ENCODE data around the gene SFMBT2.

The SFMBT2 gene

DNA sequence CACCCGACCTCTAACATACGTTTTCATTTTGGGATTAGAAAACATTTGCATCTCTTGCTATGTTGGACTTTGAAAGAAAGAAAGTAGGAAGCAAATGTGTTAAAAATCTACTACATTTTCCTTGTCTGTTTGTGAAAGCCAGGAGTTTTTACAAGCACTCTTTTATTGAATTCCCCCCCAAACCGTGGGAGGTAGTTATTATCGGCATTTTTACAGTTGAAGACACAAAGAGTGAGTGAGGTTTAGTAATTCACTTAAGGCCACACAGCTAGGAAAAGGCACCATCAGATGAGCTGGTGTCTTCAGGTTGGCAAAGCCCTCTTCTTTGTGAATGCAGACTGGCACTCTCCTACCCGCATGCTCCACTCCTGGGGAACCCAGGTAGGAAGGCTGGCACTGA, 23.5 kb upstream of the SFMBT2 start:
- TF ChIP-seq, protein P1, sequence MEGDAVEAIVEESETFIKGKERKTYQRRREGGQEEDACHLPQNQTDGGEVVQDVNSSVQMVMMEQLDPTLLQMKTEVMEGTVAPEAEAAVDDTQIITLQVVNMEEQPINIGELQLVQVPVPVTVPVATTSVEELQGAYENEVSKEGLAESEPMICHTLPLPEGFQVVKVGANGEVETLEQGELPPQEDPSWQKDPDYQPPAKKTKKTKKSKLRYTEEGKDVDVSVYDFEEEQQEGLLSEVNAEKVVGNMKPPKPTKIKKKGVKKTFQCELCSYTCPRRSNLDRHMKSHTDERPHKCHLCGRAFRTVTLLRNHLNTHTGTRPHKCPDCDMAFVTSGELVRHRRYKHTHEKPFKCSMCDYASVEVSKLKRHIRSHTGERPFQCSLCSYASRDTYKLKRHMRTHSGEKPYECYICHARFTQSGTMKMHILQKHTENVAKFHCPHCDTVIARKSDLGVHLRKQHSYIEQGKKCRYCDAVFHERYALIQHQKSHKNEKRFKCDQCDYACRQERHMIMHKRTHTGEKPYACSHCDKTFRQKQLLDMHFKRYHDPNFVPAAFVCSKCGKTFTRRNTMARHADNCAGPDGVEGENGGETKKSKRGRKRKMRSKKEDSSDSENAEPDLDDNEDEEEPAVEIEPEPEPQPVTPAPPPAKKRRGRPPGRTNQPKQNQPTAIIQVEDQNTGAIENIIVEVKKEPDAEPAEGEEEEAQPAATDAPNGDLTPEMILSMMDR (conservative IDR thresholded peaks at IDR 0.05): no peak
- H3K27ac ChIP-seq: peak overlapping the region; percentile 72; the same call in 1 of the 2 replicates

DNA sequence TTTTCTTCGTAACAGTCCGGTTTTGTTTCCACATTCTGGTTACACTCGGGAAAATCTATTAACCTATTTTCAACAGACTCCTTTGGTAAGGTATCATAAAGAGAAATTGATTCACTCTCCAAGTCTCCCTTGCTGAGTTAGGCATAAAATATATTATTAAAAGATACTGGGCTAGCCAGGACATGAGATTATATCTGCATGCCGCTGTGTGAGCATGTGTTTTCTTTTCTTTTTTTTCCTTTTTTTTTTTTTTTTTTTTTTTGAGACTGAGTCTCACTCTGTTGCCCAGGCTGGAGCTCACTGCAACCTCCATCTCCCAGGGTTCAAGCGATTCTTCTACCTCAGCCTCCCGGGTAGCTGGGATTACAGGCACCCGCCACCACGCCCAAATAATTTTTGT, 23.0 kb upstream of the SFMBT2 start:
- H3K27ac ChIP-seq: peak overlapping the region; percentile 72
- TF ChIP-seq, protein P1 (conservative IDR thresholded peaks at IDR 0.05): no peak

DNA sequence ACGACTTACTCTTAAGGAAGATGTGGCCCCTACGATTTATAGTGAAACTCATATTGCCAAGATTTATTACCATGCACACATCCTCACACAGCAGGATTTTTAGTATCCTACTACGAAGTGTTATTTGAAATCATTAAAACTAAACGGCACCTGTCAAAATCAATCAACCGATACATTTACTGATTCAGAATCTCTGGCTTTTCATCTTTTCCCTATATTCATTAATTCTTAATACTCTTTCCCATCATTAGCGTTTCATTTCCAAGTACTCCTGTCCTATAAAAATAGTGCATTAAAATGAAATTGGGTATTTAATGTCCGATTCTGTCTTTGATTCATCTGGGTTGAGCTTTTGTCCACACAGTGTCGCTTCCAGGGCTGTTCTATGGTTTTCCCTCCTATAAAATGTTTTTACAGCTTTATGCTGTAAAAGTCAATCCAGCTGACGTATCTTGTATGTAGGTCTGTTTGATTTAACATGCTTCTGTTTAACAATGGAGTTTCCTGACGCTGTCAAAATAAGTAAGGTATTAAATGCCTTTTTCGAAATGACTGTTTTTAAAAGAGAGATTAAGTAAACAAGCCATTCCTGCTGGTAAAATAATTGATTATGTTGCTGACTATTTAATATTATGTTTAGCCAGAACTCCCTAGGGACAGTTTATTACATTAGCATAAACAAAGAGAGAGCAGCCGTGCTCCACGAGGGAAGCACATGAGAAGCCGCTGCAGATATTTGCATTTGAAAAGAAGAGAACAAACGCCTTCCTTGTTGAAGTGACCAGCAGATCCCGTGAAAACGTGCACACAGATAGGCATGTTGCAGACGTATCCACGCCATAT, 22.3 kb upstream of the SFMBT2 start:
- TF ChIP-seq, protein P1 (conservative IDR thresholded peaks at IDR 0.05): no peak
- peak overlapping the region; percentile 72 for H3K27ac ChIP-seq

DNA sequence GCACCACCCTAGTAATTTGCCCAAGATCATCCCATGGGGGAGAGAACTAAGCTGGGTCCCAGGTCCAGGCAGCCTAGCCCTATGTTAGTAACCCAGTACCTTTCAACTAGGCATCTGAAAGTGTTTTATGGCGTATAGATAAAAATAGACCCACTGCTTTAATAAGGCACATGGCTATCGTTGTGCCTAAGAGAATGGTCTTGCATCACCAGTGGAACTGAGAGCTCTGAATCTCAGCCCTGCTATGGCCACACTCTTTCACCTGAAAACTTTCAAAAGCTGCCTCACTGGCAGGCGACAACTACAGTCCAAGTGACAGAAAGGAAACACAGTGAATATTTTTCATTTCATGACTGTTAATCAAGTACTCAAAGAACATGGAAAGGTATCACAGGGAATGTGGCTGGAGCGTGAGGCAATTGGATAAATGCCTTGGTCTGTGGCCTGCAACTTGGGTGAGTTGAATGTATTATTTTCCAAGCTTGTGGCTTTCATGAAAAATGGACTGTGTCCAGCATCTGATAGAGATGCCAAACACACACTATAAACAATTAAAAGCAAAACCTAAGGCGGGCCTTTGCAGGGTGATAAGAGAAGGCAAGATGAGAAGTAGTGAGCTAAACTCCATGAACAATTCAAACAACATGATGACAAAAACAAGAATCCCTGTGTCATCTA, 18.0 kb upstream of the SFMBT2 start:
- TF ChIP-seq, protein P1 (conservative IDR thresholded peaks at IDR 0.05): no peak
- no peak overlapping the region for H3K27ac ChIP-seq

DNA sequence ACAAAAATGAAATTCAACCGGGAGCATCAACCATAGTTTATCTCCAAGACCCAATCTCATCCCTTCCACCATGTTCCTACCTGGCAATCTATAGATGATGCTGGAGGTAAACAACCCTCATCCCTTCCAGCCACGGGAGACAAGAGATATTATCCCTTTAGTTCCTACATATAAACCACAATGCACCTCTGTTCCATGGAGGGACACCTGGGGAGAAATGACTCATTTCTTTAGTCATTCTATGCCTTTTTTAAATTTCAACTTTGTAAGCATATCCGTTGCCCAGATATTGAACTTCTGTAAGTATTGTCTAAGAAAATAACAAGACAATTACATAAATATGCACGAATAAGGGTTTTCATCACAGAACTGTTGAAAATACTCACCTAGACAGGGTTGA, 15.5 kb upstream of the SFMBT2 start:
- TF ChIP-seq, protein P1 (conservative IDR thresholded peaks at IDR 0.05): no peak
- H3K27ac ChIP-seq: no peak overlapping the region

DNA sequence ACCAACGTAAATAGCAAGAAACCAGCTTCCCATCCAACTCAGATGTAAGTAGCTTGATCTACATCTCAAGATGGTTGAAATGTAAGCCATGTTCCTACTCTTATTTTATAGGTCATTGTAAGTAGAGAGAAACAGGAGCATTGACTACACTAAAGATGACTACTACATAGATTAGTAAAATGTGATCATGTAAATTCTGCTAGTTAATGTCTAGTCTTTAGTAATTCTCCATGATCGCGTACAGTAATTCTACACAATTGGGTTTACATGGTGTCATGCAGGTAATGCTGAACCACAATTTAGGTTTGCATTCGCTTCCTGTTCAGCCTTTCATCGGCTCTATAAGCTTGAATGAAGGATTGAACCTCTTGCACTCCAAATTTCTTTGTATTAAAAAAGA, 14.9 kb upstream of the SFMBT2 start:
- no peak overlapping the region for H3K27ac ChIP-seq
- TF ChIP-seq, protein P1 (conservative IDR thresholded peaks at IDR 0.05): no peak

DNA sequence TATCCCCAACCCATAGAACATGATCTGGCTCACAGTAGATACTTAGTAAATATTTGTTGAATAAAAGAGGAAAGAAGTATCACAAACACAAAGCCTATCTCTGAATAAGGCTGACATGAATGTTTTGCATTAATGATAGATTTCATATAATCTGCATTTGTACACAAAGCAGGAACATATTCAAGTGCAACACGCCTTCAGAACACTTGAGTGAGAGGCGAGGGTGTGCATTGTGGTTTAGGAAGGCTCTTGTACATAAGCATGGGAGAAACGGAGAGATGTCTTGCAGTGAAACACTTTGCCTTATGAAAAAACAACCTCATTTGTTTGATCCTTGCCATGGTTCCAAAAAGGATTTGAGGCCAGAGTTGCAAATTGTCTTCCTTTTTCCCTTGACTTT, 14.1 kb upstream of the SFMBT2 start:
- TF ChIP-seq, protein P1 (conservative IDR thresholded peaks at IDR 0.05): no peak
- no peak overlapping the region for H3K27ac ChIP-seq
